Iris pigment epithelial cell (primary cell): Measurements from ENCODE around the gene INCA1.

Source experiments
- DNase-seq: peaks from one replicate; pipeline ENCODE4 v3.0.0-alpha.2; 2011; ENCODE audit warnings: low read depth

Gene INCA1

GRCh38 chr17:4948166-4948930, 49.0 kb downstream of the INCA1 start, which contains the start of gene PFN1:
PFN1 (minus strand) TSS chr17:4948530; CDS start chr17:4948394, 136 bp downstream.
- DNase-seq: peak; percentile 95

- DNase-seq: peak; percentile 53
Measured at GRCh38 chr17:4947411-4948165, 49.7 kb downstream of the INCA1 start.

DNA sequence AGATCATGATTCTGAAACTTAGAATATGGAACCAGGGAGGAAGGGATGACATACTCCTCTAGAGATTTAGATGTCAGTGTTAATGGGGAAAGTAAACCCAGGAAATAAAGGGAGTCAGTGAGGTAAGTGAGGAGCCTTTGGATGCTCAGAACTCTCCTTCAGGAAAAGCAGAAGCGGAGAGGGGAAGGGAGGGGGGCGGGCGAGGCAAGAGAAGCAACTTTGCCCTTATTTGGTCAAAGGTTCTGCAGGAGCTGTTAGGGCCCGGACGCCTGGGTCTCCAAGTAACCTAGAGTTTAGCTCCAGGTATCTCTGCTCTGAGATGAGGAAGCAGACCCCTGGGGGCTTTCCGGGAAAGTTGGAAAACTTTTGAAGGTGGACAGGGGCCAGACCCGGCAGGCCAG, 50.3 kb downstream of the INCA1 start:
- DNase-seq: no peak

DNA sequence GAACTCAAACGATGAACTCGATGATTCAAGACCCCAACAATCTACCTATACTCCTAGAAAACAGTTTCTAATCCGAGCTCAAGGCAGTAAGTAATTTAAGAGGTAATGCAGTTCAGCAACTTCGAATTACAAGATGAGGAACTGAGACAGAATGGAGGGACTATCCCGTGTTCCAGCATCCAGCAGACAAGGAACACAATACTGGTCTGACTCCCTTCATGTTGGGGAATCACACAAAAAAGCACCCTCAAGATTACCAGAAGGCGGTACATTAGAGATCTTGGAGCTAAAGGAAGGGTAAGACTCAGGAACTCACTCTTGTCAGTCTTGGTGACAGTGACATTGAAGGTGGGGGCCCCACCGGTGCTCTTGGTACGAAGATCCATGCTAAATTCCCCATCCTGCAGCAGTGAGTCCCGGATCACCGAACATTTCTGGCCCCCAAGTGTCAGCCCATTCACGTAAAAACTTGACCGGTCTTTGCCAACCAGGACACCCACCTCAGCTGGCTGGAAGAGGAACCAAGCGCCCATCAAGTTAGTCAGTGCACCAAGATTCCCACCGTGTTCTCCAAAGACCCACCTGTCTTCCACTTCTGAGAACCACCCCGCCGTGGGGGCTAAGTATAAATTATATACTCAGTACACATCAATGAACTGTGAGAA, 50.9 kb downstream of the INCA1 start:
- DNase-seq: no peak

- no peak for DNase-seq
Measured at GRCh38 chr17:4945944-4946280, 51.4 kb downstream of the INCA1 start.

DNA sequence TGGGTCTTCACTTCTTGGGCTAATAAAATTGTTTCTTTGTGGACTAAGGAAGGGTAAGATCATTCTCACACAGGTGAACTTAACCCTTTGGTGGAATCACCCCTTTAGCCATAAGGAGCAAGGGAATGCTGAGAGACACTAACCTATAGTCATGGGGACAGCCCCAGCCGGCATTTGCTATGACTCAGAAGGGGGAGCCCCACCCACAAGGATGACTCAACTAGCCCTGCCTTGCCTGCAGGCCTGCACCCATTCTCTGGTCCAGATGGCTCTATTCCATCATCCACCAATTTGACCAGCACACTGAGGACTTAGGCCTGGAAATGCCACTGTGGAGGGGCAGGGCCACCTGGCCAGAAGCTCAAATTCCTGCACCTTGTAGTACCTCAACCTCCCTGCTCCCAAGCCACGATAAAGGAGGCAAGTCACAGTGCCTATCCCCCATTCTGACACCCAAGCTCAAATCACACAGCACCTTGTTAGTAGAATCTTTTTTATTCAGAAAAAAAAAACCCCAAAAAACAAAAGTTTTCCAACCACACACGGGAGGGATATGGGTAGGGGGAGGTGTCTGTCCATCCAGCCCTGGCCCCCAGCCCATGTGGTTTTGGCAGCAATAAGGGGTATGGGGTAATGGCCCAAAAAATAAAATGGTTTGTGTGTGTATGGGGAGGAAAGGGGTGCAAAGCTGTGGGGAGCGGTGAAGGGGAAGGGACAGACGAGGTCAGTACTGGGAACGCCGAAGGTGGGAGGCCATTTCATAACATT, 52.0 kb downstream of the INCA1 start:
- peak; percentile 92 for DNase-seq

DNA sequence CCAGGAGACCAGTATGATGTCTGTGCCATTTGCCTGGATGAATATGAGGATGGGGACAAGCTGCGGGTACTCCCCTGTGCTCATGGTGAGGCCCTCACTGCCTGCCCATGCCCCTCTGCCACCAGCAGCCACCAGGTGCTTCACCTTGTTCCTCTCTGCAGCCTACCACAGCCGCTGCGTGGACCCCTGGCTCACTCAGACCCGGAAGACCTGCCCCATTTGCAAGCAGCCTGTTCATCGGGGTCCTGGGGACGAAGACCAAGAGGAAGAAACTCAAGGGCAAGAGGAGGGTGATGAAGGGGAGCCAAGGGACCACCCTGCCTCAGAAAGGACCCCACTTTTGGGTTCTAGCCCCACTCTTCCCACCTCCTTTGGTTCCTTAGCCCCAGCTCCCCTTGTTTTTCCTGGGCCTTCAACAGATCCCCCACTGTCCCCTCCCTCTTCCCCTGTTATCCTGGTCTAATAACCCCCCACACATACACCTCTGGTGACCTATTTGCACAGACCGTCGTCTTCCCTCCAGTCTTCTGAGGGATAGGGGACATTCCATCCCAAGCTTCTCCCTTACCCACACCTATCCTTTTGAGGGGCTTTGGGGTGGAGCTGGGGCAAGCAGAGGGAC, 52.7 kb downstream of the INCA1 start:
- no peak for DNase-seq

DNA sequence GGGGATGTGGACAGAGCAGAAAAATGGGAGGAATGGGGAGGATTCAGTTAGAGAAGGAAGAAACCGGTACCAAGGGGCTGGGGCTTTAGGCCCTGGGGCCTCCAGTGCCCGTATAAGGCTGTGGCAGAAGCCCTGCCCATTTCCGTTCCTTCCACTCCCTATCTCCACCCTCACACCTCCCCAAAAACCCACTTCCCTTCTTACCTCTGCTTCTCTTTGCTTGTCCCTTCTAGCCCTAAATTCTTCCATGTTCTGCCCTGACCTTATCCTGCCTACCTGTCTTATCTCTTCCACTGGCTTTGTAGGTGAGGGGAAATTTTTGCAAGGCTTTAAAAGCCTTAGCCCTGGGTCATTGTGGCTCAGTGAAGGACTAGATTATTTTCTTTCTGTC, 53.2 kb downstream of the INCA1 start:
- DNase-seq: no peak

DNA sequence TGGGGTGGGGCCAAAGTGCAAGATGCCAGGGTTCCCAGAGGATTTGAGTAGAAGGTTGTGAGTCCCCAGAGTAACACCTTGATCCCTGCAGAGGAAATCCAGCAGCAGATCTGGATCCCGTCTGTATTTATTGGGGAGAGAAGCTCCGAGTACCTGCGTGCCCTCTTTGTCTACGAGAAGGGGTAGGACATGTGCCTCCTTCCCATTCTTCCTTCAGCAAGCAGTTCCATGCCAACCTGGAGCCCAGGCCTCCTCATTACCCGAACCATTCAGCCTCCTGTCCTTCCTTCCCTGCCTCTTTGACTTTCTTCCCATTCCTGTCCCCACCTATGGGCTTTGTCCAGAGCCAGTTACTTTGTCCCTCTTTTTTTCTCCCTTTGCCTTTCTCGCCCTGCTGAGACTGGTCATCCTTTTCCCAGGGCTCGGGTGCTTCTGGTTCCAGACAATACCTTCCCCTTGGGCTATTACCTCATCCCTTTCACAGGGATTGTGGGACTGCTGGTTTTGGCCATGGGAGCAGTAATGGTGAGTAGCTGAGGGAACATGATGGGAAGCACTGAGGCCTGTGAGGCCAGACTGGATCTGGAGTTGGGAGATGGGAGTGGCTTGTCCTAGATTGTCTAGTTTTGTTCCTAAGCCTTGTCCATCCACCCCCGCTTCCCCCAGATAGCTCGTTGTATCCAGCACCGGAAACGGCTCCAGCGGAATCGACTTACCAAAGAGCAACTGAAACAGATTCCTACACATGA, 54.4 kb downstream of the INCA1 start:
- DNase-seq: no peak

GRCh38 chr17:4941319-4941610, 56.1 kb downstream of the INCA1 start:
- DNase-seq: no peak

GRCh38 chr17:4940555-4941318, 56.6 kb downstream of the INCA1 start:
- DNase-seq: peak; percentile 22

DNA sequence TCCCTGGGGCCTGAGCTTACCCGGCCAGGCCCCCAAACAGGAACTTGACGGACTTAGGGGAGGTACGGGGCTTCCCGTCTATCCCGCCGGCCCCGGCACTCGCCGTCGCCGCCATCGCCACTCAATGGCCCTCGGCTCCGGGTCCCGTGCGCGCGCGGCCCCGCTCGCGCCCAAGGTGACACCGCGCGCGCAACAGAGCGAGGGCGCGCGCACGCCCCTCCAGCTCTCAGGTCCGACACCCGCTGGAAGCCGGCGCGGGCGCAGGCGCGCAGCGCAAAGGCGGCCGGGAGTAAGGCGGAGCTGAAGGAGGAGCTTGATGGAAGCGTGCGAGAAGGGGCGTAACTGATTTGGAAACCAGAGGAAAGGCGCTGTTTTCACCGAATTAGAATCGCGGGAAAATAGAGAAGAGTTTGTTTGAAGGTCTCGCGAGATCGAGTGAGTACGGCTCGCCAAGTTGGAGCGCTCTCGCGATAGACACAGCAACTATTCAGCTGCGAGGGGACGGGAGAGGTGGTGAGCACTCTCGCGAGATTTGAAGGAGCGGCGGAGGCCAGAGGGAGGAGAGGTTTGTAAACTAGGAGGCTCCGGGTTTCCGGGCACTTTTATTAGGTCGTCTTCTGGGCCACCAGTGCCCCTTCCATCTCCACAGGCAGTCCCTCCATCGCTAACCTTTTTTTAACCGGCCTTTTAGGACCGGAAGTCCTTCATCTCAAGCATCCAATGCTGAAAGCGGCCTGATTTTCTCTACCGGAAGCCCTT, 57.3 kb downstream of the INCA1 start, which contains the start of the genes RNF167 and SLC25A11:
TSS of gene RNF167 (plus strand) at position 473 of the 759 bp plus-strand sequence. CDS start 642 bp downstream, outside the sequence.
TSS of gene SLC25A11 (minus strand) at position 251 of the 759 bp plus-strand sequence. CDS start at position 115, 136 bp downstream.
- DNase-seq: peak; percentile 100

GRCh38 chr17:4939546-4939795, 57.9 kb downstream of the INCA1 start:
- peak; percentile 39 for DNase-seq

DNA sequence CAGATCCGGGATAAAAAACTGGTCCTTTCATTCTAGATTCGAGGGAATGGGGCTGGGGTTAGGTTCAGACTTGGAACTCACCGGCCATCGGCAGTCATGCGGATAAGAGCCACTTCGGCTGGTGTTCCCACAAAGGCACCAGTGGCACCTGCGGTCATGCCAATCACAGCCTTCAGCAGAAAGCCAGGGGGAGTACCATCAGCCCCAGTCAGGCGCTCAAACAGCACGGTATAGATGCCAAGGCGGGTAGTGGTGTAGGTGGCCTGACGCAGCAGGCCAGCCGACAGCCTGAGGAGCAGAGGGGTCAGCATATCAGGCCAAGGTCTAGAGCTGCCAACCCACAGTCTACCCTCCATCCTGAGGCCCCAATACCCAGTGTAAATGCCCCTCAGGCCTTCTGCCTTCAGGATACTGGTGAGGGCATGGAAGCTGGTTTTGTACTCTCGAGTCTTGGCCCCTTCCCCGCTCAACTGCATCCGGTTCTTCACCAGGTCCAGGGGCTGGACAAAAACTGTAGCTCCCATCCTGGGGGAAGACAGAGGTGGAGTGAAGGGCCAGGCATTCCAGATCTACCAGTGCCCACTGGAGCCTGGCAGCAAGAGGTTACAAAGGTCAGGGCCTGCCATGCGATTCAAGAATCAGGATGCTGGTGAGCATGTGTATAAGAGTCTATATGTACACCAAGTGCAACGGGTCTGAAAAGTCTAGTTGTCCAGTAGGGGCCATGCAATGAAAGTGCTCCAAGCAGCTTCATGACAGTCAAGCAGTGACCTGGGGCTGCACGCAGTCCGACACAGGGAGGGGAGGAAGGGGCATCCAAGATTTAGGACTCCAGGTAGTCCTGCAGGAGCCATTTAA, 58.4 kb downstream of the INCA1 start:
- peak; percentile 22 for DNase-seq
